C4-2B (cell line): ENCODE measurements around the gene RPS17.

Source experiments
- H3K27ac ChIP-seq: fragments of 450-650 bp; 2 replicates; pipeline ENCODE4 v1.5.1; 2017
- ZFX ChIP-seq: fragments of 450-650 bp; IDR thresholded peaks from 2 replicates; pipeline ENCODE4 v1.6.1; 2017
- TF ChIP-seq, protein P1 (sequence below): fragments of 450-650 bp; conservative IDR thresholded peaks from 2 replicates; pipeline ENCODE4 v1.5.1; 2017; ENCODE audit warnings: mild to moderate bottlenecking

RPS17 gene

DNA sequence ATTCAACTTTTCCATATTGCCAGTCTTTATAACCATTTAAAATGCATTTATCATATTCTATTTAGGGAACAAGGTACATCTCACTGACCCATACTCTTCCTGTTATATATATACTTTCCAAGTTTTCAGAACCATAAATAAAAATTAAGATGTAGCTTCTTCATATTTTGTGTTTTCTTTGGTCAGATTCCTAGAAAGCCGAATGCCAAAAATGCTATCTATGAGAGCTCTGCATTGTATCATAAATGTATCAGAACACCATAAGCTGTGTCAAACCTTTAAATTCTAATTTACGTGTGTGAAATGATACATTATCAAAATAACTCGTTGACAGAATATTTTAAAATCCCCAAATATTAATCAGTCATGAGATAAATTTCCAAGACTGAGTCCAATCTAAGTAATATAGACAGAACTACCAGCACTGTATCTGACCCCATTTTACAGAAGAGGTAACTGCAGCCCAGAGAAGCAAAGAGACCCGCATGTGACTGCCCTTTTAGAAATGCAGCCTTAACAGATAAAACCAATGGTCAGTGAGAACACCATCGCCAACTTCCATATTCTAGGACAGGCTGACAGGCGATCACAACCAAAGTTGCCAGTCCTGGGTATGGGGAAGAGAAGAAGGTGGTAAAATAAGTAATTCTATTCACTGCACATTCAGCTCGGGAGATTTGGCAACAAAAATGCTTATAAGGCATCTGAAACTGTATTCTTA, 16.2 kb upstream of the RPS17 start:
- no peak overlapping the region for H3K27ac ChIP-seq
- TF ChIP-seq, protein P1, sequence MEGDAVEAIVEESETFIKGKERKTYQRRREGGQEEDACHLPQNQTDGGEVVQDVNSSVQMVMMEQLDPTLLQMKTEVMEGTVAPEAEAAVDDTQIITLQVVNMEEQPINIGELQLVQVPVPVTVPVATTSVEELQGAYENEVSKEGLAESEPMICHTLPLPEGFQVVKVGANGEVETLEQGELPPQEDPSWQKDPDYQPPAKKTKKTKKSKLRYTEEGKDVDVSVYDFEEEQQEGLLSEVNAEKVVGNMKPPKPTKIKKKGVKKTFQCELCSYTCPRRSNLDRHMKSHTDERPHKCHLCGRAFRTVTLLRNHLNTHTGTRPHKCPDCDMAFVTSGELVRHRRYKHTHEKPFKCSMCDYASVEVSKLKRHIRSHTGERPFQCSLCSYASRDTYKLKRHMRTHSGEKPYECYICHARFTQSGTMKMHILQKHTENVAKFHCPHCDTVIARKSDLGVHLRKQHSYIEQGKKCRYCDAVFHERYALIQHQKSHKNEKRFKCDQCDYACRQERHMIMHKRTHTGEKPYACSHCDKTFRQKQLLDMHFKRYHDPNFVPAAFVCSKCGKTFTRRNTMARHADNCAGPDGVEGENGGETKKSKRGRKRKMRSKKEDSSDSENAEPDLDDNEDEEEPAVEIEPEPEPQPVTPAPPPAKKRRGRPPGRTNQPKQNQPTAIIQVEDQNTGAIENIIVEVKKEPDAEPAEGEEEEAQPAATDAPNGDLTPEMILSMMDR, result no peak
- no peak for TF ChIP-seq ZFX

DNA sequence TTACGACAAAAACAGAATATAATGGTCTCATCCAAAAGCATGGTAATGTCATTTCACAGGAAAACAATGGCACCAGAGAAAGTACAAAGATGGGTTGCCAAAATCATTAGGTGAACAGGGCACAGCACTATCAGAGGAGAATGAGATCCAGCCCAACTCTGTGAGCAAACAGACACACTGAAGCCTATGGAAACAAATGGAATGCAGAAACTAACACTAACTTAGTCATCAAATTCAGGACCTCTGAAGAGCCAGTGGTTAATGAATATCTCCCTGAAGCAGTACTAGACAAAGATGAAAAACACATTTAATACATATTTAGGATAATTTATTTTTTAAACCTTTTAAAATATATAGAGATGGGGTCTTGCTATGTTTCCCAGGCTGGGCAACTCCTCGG, 14.6 kb upstream of the RPS17 start:
- TF ChIP-seq ZFX, result no peak
- TF ChIP-seq, protein P1, result no peak
- no peak overlapping the region for H3K27ac ChIP-seq

DNA sequence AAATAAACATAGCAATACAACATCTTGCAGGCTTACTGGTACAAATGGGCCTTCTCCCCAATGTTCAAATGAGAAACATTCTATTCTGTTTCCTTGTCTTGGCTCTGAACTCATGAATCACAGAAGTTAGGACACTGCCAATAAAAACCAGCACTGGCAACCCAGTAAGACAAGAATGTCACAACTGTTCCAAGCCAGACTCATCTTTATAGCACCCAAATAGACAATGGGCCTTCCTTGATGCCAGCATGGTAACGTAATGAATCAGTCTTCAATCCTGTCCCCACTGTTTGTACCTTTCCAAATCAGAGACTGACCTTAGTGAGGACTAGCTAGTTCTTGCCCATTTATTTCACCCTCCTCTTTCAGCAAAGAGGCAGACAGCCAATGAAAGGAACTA, 14.1 kb upstream of the RPS17 start:
- H3K27ac ChIP-seq, result no peak overlapping the region
- TF ChIP-seq, protein P1, result no peak
- no peak for TF ChIP-seq ZFX

DNA sequence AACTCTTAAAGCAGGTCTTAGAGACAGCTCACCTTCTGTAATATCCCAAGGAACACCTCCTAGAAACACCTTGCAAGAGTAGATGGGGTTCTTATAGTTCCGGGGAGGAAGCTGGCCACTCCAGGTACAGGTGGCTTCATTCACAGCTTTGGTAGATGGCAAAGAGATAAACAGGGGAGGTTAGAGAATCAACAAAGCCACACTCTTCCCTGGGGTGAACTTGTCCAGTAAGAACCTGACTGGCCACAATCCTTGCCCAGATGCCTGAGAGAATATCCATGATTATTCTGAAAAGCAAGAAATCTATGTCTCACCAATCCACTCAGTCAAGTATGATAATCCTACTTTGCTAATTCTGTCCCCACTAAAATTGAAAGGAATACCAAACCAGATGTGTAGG, 13.6 kb upstream of the RPS17 start:
- H3K27ac ChIP-seq, result no peak overlapping the region
- TF ChIP-seq ZFX, result no peak
- TF ChIP-seq, protein P1, result no peak

DNA sequence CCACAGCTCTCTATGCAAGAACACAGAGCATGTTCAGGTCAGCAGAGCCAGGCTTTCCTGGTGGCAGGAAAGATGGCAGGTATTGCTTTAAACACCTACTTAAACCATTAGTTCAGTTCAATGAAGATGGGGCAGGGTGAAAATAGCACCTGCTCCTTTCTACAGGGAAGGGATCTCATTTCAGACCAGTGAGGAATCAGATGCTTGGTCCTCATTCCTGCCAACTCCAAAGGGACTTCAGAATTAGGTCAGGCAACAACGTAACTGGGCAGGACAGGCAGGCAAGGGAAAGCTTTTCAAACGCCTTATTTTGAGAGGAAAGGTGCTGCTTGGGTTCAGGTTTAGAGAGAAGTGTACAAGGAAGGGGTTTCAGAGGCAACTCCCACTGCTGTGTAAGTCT, 12.6 kb upstream of the RPS17 start:
- TF ChIP-seq, protein P1, result no peak
- no peak for TF ChIP-seq ZFX
- H3K27ac ChIP-seq, result no peak overlapping the region

DNA sequence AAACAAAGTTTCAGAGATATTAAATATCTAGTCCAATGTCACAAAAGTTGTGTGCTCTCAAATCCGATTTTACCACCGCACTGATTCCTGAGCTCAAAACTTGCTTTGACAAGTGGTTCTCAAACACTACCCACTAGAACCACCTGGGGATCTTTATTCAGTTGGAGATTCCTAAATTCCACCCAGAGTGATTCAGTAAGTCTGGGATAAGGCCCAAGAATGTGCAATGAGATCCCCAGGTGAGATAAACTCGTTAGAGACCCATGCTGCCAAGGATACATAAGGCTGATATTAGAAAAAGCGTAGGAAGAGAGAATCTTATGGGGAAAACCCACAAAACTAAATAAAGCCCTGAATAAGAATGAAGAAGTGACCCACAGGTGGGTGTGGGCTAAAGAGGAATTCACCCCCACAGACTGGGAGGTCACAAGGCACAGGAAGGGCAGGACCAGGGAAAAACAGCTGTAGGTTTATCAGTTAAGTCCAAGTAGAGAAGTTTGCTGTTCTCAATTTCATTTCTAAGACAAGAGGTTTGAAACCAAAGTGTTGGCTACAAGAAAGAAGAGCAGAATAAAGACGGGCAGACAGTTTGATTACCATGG, 11.5 kb upstream of the RPS17 start:
- TF ChIP-seq, protein P1, result no peak; the same call in 1 of the 2 replicates
- TF ChIP-seq ZFX, result no peak
- H3K27ac ChIP-seq, result no peak overlapping the region

DNA sequence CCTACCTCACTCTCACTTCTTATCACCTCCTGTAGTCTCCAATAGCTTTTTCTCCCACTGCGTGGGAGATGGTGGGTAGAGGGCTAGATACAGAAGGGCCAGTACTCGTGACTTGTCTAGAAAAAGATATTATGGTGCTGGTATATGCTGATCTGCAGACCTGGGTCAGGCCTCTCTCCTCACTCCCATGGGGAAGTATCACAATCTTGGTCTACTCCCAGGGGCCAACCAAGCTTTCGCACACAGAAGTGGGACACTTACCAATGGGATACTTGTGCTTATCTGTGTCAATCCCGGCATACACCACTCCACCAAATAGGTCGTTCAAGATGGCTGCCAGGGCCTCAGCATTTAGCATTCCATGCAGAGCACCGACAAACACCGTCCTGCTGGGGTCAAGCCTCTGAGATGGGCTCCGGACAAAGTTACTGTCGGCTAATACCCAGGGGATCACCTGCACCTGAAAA, 9.0 kb upstream of the RPS17 start:
- H3K27ac ChIP-seq, result no peak overlapping the region
- TF ChIP-seq, protein P1, result no peak
- TF ChIP-seq ZFX, result no peak
